ENCODE data around the gene KRTAP12-4.
"Not testable (repeated sequence)": the region's sequence is repeated elsewhere in the genome, so short reads cannot be mapped to it uniquely, and the experiment has no call there.

The KRTAP12-4 gene

DNA sequence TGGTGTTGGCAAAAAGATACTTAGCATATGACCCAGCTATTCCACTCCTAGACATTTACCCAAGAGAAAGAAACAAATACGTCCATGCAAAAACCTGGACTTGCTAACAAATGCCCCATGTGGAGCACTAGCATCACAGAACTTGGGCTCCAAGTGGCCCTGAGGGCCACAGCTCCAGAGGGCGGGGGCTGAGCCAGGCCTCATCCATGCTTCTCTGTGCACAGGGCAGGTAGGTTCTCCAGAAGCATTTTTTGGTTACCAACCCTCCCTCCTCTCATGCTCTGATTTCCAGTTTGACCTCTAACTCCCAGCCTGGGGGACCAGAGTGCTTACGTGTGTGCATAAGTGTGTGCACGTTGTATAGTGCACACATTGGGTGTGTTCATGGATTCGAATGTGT lies 10.2 kb upstream of the KRTAP12-4 start:
- DNase-seq (ENCODE audit: low read depth): no peak
- no peak overlapping the region for H3K4me3 ChIP-seq (ENCODE audit: low read length)
- TF ChIP-seq, protein P1, sequence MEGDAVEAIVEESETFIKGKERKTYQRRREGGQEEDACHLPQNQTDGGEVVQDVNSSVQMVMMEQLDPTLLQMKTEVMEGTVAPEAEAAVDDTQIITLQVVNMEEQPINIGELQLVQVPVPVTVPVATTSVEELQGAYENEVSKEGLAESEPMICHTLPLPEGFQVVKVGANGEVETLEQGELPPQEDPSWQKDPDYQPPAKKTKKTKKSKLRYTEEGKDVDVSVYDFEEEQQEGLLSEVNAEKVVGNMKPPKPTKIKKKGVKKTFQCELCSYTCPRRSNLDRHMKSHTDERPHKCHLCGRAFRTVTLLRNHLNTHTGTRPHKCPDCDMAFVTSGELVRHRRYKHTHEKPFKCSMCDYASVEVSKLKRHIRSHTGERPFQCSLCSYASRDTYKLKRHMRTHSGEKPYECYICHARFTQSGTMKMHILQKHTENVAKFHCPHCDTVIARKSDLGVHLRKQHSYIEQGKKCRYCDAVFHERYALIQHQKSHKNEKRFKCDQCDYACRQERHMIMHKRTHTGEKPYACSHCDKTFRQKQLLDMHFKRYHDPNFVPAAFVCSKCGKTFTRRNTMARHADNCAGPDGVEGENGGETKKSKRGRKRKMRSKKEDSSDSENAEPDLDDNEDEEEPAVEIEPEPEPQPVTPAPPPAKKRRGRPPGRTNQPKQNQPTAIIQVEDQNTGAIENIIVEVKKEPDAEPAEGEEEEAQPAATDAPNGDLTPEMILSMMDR (IDR thresholded peaks at IDR 0.05; ENCODE audit: insufficient read depth, low read depth, low read length, missing control alignments): no peak

DNA sequence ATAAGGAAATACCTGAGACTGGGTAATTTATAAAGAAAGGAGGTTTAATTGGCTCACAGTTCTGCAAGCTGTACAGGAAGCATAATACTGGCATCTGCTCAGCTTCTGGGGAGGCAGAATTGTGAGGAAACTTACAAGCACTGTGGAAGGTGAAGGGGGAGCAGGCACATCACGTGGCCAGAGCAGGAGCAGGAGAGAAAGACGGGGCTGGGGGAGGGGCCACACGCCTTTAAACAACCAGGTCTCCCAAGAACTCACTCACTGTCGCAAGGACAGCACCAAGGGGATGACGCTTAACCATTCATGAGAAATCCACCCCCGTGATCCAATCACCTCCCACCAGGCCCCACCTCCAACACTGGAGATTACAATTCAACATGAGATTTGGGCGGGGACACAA lies 7.1 kb upstream of the KRTAP12-4 start:
- not testable (repeated sequence) for H3K4me3 ChIP-seq (ENCODE audit: low read length); DNase-seq (ENCODE audit: low read depth)

DNA sequence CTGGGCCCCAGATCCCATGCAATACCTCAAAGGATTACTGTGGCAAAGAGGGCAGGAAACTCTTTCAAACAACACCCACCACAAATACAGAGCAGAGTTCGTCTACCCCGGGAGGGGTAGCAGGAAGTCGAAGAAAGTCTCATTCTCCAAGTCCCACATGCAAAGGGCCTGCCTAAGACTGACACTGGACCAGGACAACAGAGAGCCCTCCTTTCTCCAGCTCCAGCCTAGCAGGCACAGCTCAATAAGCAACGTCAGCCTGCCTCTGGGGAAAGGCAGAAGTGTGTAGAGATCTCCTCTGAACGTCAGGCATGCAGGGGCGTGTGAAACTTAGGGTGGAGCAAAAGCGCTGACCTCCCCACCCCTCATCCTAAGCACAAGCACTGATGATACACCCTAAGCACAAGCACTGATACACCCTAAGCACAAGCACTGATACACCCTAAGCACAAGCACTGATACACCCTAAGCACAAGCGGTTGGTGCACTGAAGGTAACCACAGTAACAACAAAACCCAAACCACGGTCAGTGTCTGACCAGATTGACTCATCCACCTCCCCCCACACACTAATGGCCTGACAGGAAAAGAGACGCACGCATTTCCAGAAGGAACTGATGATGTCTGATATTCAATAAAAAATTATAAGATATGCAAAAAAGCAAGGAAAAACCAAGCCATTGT lies 4.6 kb upstream of the KRTAP12-4 start:
- H3K4me3 ChIP-seq (ENCODE audit: low read length): no peak overlapping the region
- DNase-seq (ENCODE audit: low read depth): no peak
- TF ChIP-seq, protein P1 (IDR thresholded peaks at IDR 0.05; ENCODE audit: insufficient read depth, low read depth, low read length, missing control alignments): no peak

DNA sequence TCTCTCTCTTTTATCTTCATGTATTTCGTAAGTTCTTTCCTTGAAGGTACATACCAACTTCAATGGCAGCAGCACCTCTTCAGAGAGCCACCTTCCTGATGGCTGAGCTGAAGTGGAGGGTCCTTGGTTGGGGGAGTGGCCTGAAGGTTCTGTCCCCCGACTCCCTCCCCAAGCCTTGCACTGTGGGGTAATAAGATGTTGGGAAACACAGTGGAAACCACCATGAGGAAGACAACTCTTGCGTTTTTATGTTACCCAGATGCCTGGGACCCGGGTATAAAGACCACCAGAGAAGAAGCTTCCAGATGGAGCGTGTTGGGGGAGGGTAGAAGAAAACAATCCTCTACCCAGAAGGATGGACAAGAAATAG lies 4.1 kb upstream of the KRTAP12-4 start:
- no peak overlapping the region for H3K4me3 ChIP-seq (ENCODE audit: low read length)
- no peak for DNase-seq (ENCODE audit: low read depth)
- TF ChIP-seq, protein P1 (IDR thresholded peaks at IDR 0.05; ENCODE audit: insufficient read depth, low read depth, low read length, missing control alignments): no peak

DNA sequence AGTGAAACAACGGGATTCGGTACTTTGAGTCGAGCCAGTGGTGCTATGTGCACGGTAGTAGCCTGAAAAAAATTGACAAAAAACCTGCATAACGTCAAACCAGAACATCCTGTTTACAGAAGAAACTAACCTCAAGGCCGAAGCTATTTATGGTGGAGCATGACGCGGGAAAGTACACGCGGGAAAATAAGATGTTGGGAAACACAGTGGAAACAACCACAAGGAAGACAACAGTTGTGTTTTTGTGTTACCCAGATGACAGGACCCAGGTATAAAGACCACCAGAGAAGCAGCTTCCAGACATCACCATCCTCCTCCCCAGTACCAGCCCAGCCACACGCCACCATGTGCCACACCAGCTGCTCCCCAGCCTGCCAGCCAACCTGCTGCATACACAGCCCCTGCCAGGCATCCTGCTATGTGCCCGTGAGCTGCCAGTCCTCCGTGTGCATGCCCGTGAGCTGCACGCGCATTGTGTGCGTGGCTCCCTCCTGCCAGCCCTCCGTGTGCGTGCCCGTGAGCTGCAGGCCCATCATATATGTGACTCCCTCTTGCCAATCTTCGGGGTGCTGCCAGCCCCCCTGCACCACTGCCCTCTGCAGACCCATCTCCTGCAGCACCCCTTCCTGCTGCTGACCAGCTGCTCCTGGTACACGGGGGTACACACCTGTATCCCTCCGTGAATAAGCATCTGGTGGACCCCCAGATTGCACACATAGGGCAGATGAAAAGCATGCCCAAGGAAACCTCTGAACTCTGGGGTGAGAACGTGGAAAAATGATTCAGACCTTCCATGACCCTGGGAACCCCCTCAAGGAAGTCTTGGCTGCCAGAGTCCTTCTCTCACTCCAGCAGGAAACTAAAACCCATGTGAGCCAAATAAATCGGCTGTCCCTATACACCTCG lies 3.4 kb upstream of the KRTAP12-4 start, which contains the start of gene KRTAP12-3:
TSS of gene KRTAP12-3 (plus strand) at position 298 of the 906 bp plus-strand sequence. CDS start at position 346, 48 bp downstream.
- TF ChIP-seq, protein P1 (IDR thresholded peaks at IDR 0.05; ENCODE audit: insufficient read depth, low read depth, low read length, missing control alignments): no peak
- no peak within 1 kb of the TSS for H3K4me3 ChIP-seq (ENCODE audit: low read length)
- DNase-seq (ENCODE audit: low read depth): no peak

DNA sequence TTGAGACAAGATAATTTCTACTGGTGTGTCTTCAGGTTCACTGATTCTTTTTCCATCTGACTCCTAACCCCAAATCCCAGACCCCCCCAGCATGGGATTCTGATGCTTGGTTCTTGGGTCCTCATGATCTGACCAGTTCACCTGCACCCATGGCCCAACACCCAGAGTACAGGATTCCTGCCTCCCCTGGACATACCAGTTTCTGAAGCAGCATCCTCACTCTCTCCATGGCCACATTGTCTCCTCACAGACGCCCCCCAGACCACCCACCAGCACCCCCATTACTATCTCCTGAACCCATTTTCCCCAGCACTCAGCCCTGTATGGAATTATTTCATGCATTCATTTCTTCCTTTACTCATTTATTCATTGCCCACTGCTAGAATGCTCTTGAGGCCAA lies 2.4 kb upstream of the KRTAP12-4 start:
- DNase-seq (ENCODE audit: low read depth): no peak
- no peak overlapping the region for H3K4me3 ChIP-seq (ENCODE audit: low read length)
- TF ChIP-seq, protein P1 (IDR thresholded peaks at IDR 0.05; ENCODE audit: insufficient read depth, low read depth, low read length, missing control alignments): no peak

All from epithelial cell of esophagus (primary cell).